ENCODE data around the gene PDE6H. TPM values are rescaled to one million over a fixed set of nuclear protein-coding genes. Genes with fewer than 3 reads are reported as not detected.

PDE6H gene
- total RNA-seq, 1 donor from 2014 or later = not detected

DNA sequence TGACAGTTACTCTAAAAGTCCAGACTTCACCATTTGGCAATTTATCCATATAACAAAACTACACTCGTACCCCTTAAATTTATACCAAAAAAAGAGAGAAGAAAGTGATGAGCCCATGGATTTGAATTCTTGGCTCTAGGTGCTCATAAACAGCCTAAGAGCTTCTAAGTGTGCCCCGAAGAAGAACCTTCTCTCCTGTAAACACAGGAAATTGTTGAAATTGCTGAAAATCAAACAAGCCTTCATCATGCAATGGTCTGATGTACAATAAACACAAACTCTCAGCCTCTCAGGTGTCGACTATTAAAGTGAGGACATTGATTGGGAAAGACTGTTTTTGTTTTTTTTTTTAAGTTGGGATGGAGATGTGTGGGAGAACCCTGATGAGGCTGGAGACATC, 21.8 kb downstream of the PDE6H start:
- no peak for DNase-seq (ENCODE audit: low spot score)
- ATAC-seq = peak; percentile 28
- intact Hi-C loops (cut with DNase I) = loop anchor here (5.0 to 10.0 kb wide), 2 partner anchors 147 to 220 kb away; a partner anchor contains a TSS

DNA sequence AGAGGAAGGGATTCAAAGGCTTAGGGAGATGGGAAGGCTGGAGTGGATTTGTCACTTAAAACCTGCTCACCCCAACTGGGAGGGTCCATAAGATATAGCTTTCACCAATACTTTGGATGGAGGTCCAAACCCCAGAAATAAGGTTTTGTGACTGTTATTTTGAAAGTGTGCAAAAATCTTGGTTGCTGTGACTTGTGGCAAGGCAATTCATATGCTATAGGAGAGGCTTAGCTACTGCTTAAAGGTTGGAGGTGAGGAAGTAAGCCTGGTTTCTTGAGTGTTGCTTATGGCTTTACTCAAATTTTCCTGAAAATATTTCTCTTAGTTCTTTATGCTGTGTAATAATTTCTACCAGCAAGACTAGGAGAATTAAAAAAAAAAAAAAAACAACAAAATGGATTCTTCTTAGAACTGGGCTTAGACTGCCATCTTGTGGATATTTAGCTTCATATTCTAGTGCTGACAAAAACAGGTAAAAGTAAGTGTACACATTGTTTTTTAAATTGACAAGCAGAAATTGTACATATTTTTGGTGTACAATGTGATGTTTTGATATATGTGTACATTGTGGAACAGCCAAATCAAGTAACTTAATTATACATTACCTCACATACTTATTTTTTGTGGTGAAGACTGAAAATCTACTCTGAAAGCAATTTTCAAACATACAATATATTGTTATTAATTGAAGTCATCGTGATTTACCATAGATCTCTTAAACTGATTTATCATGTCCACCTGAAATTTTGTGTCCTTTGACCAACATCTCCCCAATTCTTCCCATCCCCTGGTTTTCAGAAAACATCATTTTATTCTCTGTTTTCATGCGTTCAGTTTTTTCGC, 23.0 kb downstream of the PDE6H start:
- ATAC-seq (peak; percentile 74), DNase-seq (ENCODE audit: low spot score) (no peak)
- intact Hi-C loops (cut with DNase I) = loop anchor here (5.0 to 10.0 kb wide), 2 partner anchors 149 to 221 kb away; a partner anchor contains a TSS

DNA sequence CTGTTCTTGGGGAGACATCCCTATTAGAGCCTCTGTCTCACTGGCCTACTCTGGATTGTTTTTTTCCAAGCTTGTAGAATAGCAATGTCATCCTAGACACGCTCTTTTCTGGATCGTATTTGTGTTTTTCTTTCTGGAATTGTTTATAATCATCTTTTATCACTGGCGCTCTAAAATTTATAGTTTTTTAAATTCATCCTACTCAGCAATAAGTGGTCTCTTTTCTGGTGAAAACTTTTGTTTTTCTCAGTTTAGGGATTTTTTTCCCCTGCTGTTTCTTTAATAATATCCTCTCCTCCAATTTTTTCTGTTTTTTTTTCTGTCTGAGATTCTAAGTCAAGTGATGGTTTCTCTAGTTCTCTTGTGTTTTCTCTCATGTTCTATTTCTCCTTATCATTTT, 25.2 kb downstream of the PDE6H start:
- DNase-seq (ENCODE audit: low spot score) (no peak), ATAC-seq (no peak)
- intact Hi-C loops (cut with DNase I) = loop anchor here (5.0 to 10.0 kb wide), 2 partner anchors 151 to 223 kb away; a partner anchor contains a TSS

DNA sequence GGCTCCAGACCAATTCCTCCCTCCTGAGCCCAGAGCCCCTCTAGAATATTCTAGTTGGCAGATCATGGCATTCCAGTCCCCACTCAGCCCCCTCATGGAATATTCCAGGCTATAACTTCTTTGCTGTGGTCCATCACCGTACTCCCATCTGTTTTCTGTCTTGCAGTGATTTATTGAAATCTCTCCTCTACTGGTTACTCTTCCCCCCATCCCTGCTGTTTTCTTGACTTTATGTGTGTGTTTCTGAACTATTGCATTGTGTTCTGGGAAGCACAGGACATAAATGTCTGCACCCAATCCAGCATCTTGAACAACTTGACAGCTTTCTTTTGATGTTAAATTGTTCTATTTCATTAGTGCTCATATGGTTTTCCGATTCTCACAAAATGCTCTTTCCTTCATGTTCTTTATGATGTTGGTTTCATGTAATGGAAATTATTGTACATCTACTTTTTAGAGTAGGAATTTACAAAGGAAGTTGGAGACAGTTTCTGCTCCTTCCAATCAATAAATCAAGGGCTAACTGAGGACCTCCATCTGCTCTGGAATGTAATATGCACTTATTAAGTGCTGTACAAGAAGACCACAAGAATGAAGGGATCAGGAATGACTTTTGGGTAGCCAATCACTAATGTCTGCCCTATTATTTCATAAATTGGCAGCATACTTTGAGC, 26.3 kb downstream of the PDE6H start:
- intact Hi-C loops (cut with DNase I) = loop anchor here (5.0 to 10.0 kb wide), 2 partner anchors 152 to 224 kb away; a partner anchor contains a TSS
- ATAC-seq (no peak), DNase-seq (ENCODE audit: low spot score) (no peak)

DNA sequence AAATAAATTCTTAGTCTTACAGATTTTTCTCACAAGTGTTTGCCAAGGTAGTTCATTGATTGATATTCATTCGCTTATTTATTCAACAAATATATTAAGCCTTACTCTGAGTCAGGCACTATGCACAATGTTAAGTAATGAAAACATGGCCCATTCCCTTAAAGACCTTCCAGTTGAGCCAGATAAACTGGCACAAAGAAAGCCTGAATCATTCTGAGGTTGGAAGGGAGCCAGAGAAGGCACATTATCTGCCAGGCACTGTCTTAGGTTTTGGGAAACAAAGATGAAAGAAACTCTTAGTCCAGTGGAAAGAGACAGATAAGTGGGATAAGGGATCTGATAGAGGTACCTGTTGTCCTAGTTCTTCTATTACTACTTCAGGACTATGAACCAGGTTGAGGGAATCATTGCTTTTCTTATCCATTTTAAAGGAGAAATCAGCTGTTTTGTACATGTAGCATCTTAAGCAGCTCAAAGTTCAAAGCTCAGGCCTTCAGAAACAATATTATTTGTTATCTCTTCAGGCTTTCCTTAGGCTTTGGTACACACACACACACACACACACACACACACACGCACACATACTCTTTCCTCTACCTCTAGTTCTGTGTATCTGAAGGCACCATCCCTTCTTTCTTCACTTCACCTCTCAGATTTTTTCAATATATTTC, 27.0 kb downstream of the PDE6H start:
- DNase-seq (ENCODE audit: low spot score) (no peak), ATAC-seq (no peak)
- intact Hi-C loops (cut with DNase I) = loop anchor here (5.0 to 10.0 kb wide), 3 partner anchors 153 to 225 kb away; partner anchors contain the start of gene RERG

DNA sequence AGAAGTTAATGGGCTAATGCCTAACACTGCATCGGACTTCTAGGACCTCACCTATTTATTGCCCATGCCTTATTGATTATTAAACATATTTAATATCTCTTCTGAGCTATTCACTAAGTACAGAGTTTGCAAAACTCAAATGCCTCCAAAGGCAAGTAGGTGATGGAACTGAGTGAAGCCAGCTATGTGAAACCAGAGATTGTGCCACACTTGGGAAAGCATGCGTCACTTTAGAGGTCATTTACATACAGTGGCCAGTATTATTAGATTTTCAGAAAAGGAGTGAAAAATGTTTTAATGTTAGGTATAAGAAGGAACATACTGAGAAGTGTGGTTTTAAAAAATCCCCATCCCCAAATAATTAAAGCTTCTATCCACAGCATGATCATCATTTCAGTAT, 27.7 kb downstream of the PDE6H start:
- intact Hi-C loops (cut with DNase I) = loop anchor here (5.0 kb wide), 1 partner anchor 222 kb away; the partner anchor contains the start of gene RERG
- DNase-seq (ENCODE audit: low spot score) = no peak
- ATAC-seq = no peak

DNA sequence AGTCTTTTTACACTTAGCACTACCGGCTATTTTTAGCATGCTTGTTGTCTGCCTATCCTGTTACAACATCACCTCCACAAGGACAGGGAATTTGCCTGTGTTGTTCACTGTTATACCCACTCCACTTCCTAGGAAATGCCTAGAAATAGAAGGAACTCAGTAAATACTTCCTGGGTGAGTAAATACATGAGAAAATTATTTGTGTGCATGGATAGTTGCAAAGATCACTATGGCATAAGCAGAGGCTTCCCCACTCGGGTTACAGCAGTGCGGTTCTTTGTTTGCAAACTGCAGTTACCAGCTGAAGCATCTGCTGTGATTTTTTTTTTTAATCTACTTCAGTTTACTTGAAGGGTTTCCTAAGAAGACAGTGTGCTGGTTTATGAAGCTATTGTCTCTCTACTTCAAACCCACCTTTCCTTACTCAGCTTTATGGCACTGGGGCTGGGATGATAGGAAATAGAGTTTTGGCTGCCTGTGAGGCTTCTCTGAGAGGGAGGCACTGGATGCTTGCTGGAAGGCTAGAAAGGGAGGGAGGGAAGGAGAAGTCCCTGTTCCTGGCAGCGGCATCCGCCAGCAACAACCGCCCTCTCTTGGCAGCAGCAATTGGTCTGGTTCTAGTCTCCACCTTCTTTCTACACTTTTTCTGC, 29.0 kb downstream of the PDE6H start:
- ATAC-seq (peak; percentile 87), DNase-seq (ENCODE audit: low spot score) (peak; percentile 56)
- intact Hi-C loops (cut with DNase I) = loop anchor here (5.0 kb wide), 1 partner anchor 220 kb away; the partner anchor contains the start of gene RERG

DNA sequence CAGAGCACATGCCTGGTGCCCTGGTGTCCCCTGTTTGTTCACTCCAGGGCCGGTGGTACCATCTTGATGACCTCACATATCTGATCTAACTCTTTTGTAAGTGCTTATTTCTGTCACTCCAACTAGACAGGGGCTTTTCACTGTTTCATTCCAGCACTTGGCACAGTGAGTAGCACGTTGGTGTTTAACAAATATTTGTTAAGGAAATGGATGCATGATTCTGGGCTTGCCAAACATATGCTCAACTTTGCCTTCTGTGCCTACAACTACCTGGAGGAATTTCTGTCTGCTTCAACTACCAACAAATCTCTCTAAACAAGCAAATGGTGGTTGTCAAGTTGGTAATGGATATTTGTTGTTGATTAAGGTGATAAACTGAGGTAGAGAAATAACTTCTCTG, 31.6 kb downstream of the PDE6H start:
- ATAC-seq (no peak), DNase-seq (ENCODE audit: low spot score) (no peak)
- intact Hi-C loops (cut with DNase I) = loop anchor here (5.0 kb wide), 1 partner anchor 218 kb away; the partner anchor contains the start of gene RERG

DNA sequence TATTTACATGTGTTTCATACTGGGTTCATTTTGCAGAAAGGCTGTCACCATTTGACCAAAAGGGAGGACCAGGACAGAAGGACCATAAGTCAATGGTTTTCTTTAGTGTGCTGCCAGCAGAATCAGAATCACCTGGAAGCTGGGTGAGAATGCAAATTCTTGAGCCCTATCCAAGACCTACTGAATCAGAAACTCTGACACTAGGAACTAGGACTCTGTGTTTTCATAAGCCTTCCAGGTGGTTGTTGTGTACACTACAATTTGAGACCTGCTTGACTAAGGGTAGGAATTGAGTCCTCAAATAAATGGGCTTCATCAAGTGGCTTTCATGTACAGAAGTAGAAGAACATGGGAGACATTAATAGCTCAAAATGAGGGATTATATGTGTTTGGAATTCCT, 32.2 kb downstream of the PDE6H start:
- intact Hi-C loops (cut with DNase I) = no loop called here
- ATAC-seq (no peak), DNase-seq (ENCODE audit: low spot score) (no peak)

DNA sequence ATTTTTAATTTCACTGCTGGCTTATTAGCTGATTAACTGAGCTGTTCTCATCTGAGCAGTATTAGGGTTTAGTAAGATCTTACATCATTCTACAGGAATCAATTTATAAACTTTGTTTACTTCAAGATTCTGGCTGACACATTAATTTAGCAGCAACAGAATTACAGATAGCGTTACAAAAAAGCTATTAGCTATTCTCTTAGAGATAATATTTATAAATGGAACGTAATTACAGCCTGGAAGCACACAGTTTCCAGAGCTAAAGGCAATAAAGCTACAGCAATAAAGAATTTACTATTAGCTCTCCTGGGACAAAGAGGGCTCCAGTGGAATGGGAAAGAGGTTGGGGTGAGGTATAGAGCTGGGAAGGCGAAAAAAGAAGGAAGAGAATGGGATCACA, 34.7 kb downstream of the PDE6H start:
- no peak for ATAC-seq
- DNase-seq (ENCODE audit: low spot score) = no peak
- intact Hi-C loops (cut with DNase I) = no loop called here

DNA sequence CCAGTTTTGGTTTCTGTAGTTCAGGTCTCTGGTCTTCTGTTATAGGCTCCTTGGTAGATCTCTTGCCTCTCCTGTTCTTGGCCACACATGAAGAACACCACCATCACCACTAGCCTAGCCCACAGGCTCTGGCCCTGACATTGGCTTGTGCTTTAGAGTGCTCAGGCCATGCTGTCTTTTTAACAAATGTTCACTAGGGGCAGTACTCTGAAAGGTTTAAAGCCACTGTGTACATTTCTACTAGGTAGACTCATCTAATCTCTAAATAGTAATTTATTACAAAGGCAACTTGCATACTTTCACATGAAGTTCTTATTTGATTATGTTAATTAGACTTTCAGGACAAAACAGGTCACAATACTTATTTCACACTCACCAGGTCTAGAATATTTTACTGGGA, 38.3 kb downstream of the PDE6H start:
- no peak for ATAC-seq
- no peak for DNase-seq (ENCODE audit: low spot score)
- intact Hi-C loops (cut with DNase I) = no loop called here

DNA sequence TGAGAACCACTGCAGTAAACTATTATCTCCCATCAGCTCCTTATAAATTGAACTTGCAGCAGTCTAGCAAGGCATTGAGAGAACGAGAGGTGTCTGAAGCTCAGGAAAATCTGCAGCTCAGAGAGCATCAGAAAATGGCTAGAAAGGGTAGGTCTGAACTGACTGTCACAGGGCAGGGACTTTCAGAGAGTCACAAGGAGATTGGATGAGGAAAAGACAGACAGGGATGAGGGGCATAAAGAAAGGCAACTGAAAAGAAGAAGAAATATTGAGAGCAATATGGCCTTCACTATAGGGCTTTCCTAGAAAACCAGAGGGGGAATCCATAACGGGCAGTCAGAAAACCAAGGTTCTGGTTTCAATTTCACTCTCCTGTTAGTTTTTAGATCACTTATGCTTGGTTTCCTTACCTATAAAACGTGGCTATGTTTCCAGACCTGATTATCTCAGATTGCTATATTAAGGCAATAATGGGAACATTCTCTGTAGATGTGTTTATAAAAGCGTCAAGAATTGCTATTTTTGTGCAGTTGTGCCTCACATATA, 40.9 kb downstream of the PDE6H start:
- ATAC-seq (no peak), DNase-seq (ENCODE audit: low spot score) (no peak)
- intact Hi-C loops (cut with DNase I) = no loop called here

DNA sequence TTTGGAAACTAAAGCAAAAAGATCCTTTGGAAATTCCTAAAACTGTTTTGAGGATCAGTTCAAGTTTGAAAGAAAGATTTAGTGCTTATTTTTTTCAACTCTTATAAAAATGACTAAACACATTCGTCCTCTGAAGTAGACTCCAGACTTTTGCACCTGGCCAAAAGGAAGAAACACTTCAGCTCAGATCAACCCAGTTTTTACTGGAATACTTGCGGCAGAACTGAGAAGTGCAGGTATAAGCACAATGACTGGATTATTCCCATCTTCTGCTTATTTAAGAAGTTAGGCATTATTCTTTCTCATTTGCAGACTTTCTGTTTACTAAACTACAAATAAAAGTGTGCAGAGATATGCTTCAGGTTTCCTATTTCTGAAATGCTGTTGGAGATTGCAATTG, 41.9 kb downstream of the PDE6H start:
- intact Hi-C loops (cut with DNase I) = no loop called here
- DNase-seq (ENCODE audit: low spot score) (no peak), ATAC-seq (no peak)

DNA sequence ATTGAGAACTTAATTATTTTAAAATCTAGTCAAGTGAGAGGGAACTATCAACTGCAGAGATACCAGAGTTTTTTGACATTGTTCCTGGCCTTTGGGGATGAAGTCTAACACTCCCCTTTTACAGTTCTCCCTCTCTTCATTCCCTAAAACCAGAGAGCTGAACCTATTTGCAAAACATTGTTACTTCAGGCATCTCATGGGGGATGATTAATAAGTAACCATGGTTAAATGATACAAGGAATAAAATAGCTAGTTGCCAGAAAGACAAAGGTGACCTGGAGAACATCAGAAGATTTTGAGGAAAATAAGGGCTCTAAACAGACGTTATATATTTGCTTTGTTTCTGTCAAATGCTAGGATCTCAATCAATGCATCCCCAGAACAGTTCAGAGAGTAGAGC, 42.3 kb downstream of the PDE6H start:
- intact Hi-C loops (cut with DNase I) = no loop called here
- DNase-seq (ENCODE audit: low spot score) (no peak), ATAC-seq (no peak)

DNA sequence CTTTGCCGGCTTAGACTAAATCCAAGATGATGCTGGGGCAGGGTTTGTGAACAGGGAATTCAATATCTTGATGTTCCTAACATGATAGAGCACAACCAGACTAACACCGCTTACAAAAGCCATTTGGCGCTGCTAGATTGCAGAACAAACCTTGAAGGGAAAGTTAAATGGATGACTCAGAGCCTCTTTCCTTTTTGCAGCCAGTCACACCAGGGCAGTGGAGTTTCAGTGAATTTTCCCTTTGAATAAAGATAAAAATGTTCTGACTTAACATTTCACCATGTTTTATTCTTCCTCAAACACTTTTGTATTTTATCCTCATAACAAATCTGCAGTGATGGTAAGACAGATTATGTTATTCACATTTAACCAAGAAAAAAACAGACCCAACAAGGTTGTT, 47.3 kb downstream of the PDE6H start:
- DNase-seq (ENCODE audit: low spot score) (no peak), ATAC-seq (no peak)
- intact Hi-C loops (cut with DNase I) = no loop called here

Measured in sciatic nerve (tissue), 2 donors.